Subcutaneous abdominal adipose tissue (tissue), 5 donors: ENCODE data around the gene POU2F1.

Experiments used
- H3K27ac ChIP-seq: one replicate; pipeline ENCODE4 v1.7.0; 2013; ENCODE audit warnings: low read depth, mild to moderate bottlenecking, inconsistent platforms, low read length, moderate library complexity
- H3K27me3 ChIP-seq, 5 donors: one replicate each; pipeline ENCODE4 v1.7.0; 2013; ENCODE audit warnings: low read length in 5 of 5, inconsistent platforms in 1 of 5; ENCODE audit not compliant: control insufficient read depth in 5 of 5, insufficient read depth in 4 of 5
- H3K36me3 ChIP-seq, 5 donors: one replicate each; pipeline ENCODE4 v1.7.0; 2013; ENCODE audit warnings: low read length in 5 of 5; ENCODE audit not compliant: control insufficient read depth in 5 of 5, insufficient read depth in 5 of 5
- H3K4me1 ChIP-seq, 5 donors: one replicate each; pipeline ENCODE4 v1.7.0; 2013; ENCODE audit warnings: low read length in 5 of 5, mild to moderate bottlenecking in 3 of 5, moderate library complexity in 1 of 5; ENCODE audit not compliant: control insufficient read depth in 5 of 5, insufficient read depth in 5 of 5
- H3K4me3 ChIP-seq, 5 donors: one replicate each; pipeline ENCODE4 v1.7.0; 2013; ENCODE audit warnings: low read length in 5 of 5, low read depth in 1 of 5
- H3K9ac ChIP-seq, 5 donors: one replicate each; pipeline ENCODE4 v1.7.0; 2013; ENCODE audit warnings: low read length in 5 of 5, mild to moderate bottlenecking in 4 of 5, moderate library complexity in 3 of 5
- H3K9me3 ChIP-seq, 5 donors: one replicate each; pipeline ENCODE4 v1.7.0; 2013; ENCODE audit warnings: low read length in 5 of 5; ENCODE audit not compliant: control insufficient read depth in 5 of 5
- donor health status: healthy.
- donor health status: healthy.
- donor health status: healthy.
- donor health status: healthy.
- donor health status: healthy.

The POU2F1 gene

DNA sequence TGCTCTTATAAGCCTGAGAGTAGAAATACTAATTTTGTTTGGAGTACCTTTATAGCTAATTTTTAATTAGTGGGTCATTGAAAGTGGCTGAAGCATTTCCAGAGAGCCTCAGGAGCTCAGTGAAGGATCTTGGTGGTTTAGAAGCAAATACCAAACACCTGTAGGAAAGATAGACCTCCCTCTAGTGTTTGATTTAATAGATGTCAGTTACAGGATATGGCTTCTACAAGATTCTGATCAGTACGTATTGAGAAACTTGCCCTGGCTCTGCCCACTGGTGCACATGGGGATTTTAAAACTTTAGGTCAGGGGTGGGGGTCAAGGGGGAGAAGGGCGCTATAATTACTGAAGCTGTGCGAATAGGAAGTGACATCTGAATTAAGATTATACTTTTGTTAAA lies 122.2 kb downstream of the POU2F1 start:
- peaks cover 0 to 12% (median 3%) of the 10 kb centered on the region in 5 donors for H3K36me3 ChIP-seq
- peaks cover 0 to 4% (median 0%) of the 10 kb centered on the region in 5 donors for H3K4me1 ChIP-seq
- H3K9me3 ChIP-seq: peaks cover 0 to 3% (median 0%) of the 10 kb centered on the region in 5 donors
- H3K9ac ChIP-seq: no peak overlapping the region
- H3K27me3 ChIP-seq: no peaks in the 10 kb centered on the region
- H3K4me3 ChIP-seq: no peak overlapping the region
- no peak overlapping the region for H3K27ac ChIP-seq

DNA sequence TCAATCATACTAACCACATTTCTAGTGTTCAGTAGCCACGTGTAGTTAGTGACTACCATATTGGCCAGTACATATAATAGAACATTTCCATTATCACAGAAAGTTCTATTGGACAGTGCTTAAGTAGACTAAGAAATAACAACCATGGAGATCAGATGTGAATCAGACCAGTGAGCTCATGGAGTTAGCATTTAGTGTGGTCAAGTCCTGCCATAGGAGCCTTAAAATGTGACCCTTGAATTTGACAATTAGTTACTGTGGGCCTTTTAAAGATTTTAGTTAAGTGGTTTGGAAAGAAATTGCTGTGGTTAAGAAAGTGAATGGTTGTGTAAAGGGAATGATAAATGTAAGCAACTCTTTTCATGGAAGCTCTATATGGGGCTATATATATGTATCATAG lies 123.4 kb downstream of the POU2F1 start:
- no peaks in the 10 kb centered on the region for H3K27me3 ChIP-seq
- peaks cover 0 to 4% (median 2%) of the 10 kb centered on the region in 5 donors for H3K36me3 ChIP-seq
- peaks cover 0 to 4% (median 0%) of the 10 kb centered on the region in 5 donors for H3K4me1 ChIP-seq
- no peak overlapping the region for H3K4me3 ChIP-seq
- H3K9ac ChIP-seq: no peak overlapping the region
- H3K9me3 ChIP-seq: no peaks in the 10 kb centered on the region
- H3K27ac ChIP-seq: no peak overlapping the region

- Histone ChIP-seq H3K9ac (no peak overlapping the region), H3K9me3 (no peaks in the 10 kb centered on the region), H3K4me3 (no peak overlapping the region), H3K27ac (no peak overlapping the region), H3K27me3 (no peaks in the 10 kb centered on the region), H3K4me1 (peaks cover 0 to 4% (median 0%) of the 10 kb centered on the region in 5 donors), H3K36me3 (peaks cover 0 to 4% (median 0%) of the 10 kb centered on the region in 5 donors)
Measured at GRCh38 chr1:167344615-167345385, 124.1 kb downstream of the POU2F1 start.

DNA sequence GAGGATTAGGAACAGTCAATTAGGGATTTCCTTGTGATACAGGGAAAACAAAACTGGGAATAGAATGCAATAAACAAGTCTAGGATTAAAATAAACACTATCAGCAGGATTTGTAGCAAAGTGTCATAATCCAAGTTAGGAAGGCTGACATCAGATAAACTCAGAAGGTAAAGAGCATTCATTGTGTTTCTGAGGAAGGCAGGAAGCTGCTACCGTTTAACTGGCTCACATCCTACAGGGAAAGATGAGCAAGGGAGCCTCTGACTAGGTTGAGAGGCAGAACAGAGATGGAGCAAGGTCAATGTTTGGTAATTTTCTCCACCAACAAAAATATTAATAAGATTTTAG lies 124.7 kb downstream of the POU2F1 start:
- Histone ChIP-seq H3K9me3 (no peaks in the 10 kb centered on the region), H3K4me1 (peaks cover 0 to 4% (median 0%) of the 10 kb centered on the region in 5 donors), H3K36me3 (peaks cover 0 to 4% (median 0%) of the 10 kb centered on the region in 5 donors), H3K9ac (no peak overlapping the region), H3K27me3 (no peaks in the 10 kb centered on the region), H3K27ac (no peak overlapping the region), H3K4me3 (no peak overlapping the region)

DNA sequence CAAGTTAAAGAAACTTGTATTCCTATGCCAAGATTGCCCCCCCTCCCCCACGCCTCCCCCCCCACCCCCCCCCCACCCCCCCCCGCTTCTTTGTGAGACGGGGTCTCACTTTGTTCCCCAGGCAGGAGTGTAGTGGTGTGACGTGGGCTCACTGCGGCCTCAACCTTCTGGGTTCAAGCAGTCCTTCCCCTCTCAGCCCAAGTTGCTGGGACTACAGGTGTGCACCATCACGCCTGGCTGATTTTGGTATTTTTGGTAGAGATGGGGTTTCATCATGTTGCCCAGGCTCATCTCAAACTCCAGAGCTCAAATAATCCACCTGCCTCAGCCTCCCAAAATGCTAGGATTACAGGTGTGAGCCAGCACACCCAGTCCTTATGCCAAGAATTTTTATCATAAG lies 136.6 kb downstream of the POU2F1 start:
- no peaks in the 10 kb centered on the region for H3K4me1 ChIP-seq
- no peak overlapping the region for H3K9ac ChIP-seq
- H3K27me3 ChIP-seq: no peaks in the 10 kb centered on the region
- no peak overlapping the region for H3K4me3 ChIP-seq
- no peaks in the 10 kb centered on the region for H3K36me3 ChIP-seq
- H3K9me3 ChIP-seq: peaks cover 0 to 4% (median 0%) of the 10 kb centered on the region in 5 donors
- no peak overlapping the region for H3K27ac ChIP-seq

DNA sequence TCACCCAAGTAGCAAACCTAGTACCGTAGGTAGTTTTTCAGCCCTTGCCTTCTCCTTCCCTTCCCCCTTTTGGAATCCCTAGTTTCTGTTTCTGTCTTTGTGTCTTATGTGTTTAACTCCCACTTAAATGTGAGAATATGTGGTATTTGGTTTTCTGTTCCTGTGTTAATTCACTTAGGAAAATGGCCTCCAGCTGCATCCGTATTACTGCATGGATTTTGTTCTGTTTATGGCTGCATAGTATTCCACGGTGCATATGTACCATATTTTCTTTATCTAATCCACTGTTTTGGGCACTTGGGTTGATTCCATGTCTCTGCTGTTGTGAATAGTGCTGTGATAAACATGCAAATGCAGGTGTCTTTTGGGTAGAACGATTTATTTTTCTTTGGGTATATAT lies 138.6 kb downstream of the POU2F1 start:
- H3K36me3 ChIP-seq: no peaks in the 10 kb centered on the region
- H3K9ac ChIP-seq: no peak overlapping the region
- no peak overlapping the region for H3K27ac ChIP-seq
- H3K4me1 ChIP-seq: no peaks in the 10 kb centered on the region
- no peak overlapping the region for H3K4me3 ChIP-seq
- H3K27me3 ChIP-seq: no peaks in the 10 kb centered on the region
- peaks cover 0 to 4% (median 0%) of the 10 kb centered on the region in 5 donors for H3K9me3 ChIP-seq

DNA sequence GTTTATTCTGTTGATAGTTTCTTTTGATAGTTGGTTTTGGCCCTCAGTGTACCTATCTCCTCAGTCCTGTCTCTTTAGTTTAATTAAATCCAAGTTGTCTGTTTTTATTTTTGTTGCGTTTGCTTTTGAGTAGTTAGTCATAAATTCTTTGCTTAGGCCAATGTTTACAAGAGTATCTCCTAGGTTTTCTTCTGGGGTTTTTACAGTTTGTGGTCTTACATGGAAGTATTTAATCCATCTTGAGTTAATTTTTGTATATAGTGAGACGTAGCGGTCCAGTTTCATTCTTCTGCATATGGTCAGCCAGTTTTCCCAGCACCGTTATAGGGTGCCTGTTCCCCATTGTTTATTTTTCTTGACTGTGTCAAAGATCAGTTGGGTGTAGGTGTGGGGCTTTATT lies 139.4 kb downstream of the POU2F1 start:
- H3K27ac ChIP-seq: no peak overlapping the region
- no peaks in the 10 kb centered on the region for H3K4me1 ChIP-seq
- H3K27me3 ChIP-seq: no peaks in the 10 kb centered on the region
- H3K9ac ChIP-seq: no peak overlapping the region
- H3K9me3 ChIP-seq: peaks cover 0 to 2% (median 0%) of the 10 kb centered on the region in 5 donors
- H3K36me3 ChIP-seq: no peaks in the 10 kb centered on the region
- no peak overlapping the region for H3K4me3 ChIP-seq

DNA sequence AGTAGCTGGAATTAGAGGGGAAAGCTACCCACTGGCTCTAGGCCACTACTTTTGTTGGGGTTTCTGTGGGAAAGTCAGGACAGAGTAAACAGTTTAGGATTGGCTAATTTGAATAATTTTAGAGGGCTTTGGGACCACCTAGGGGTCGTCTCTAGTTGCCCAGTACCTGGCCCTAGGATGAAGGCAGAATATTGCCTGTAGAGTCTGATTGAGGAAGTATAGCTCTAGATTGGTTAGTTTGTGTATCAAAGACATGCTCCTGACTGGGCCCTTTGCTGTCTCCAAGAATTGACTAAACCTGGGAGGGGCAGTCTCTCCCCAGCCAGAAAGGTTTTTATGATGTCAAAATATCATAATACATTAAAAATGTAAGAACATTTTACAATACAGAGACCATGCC lies 142.0 kb downstream of the POU2F1 start:
- Histone ChIP-seq H3K9me3 (no peaks in the 10 kb centered on the region), H3K27me3 (no peaks in the 10 kb centered on the region), H3K4me3 (no peak overlapping the region), H3K4me1 (no peaks in the 10 kb centered on the region), H3K9ac (no peak overlapping the region), H3K27ac (no peak overlapping the region), H3K36me3 (peaks cover 4 to 13% (median 9%) of the 10 kb centered on the region in 5 donors)

- H3K4me1 ChIP-seq: no peaks in the 10 kb centered on the region
- no peak overlapping the region for H3K9ac ChIP-seq
- H3K27ac ChIP-seq: no peak overlapping the region
- no peak overlapping the region for H3K4me3 ChIP-seq
- no peaks in the 10 kb centered on the region for H3K9me3 ChIP-seq
- peaks cover 4 to 13% (median 9%) of the 10 kb centered on the region in 5 donors for H3K36me3 ChIP-seq
- no peaks in the 10 kb centered on the region for H3K27me3 ChIP-seq
Measured at GRCh38 chr1:167364826-167365225, 144.1 kb downstream of the POU2F1 start.

DNA sequence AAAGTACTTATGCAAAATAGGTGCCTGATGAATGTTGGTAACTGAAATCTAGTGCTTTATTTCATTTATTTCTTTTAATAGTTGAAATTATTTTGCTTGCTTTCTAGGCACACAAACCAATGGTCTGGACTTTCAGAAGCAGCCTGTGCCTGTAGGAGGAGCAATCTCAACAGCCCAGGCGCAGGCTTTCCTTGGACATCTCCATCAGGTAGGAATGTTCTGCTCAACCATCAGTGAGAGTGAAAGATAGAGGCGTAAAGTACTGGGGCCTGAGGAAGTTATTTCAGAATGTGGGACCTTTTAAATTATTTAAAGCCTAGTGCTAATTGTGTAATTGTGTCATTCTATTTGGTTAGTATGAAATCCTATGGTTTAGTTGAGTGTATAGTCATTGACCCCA lies 144.7 kb downstream of the POU2F1 start:
- no peak overlapping the region for H3K27ac ChIP-seq
- no peaks in the 10 kb centered on the region for H3K9me3 ChIP-seq
- no peak overlapping the region for H3K4me3 ChIP-seq
- no peaks in the 10 kb centered on the region for H3K27me3 ChIP-seq
- peaks cover 4 to 14% (median 9%) of the 10 kb centered on the region in 5 donors for H3K36me3 ChIP-seq
- no peak overlapping the region for H3K9ac ChIP-seq
- no peaks in the 10 kb centered on the region for H3K4me1 ChIP-seq
